GM23338 (cell line): ENCODE results near the gene ANO4.

Experiments used
- CREB1 ChIP-seq: fragments of 250-450 bp; sonication (Bioruptor Pico); IDR thresholded peaks from 2 replicates; pipeline ENCODE4 v1.5.0; 2020; ENCODE audit warnings: low read depth, mild to moderate bottlenecking, moderate library complexity
- EZH2 ChIP-seq: fragments of 200-600 bp; sonication (generic); IDR thresholded peaks from one replicate; pipeline ENCODE4 v1.8.0; 2017; ENCODE audit warnings: antibody characterized with exemption, mild to moderate bottlenecking, low read depth; ENCODE audit not compliant: unreplicated experiment
- EZH2phosphoT487 ChIP-seq: fragments of 200-600 bp; sonication (generic); IDR thresholded peaks from one replicate; pipeline ENCODE4 v1.8.1; 2018; ENCODE audit warnings: antibody characterized with exemption; ENCODE audit not compliant: unreplicated experiment
- JUNB ChIP-seq: IDR thresholded peaks from one replicate; pipeline ENCODE4 v1.6.1; 2016; ENCODE audit warnings: antibody characterized with exemption; ENCODE audit not compliant: unreplicated experiment
- POLR2AphosphoS5 ChIP-seq: IDR thresholded peaks from 2 replicates; pipeline ENCODE4 v1.6.1; 2016; ENCODE audit warnings: antibody characterized with exemption, low read depth
- ZNF114 ChIP-seq: fragments of 250-450 bp; sonication (Bioruptor Pico); IDR thresholded peaks from 2 replicates; pipeline ENCODE4 v1.5.0; 2020; ENCODE audit warnings: mild to moderate bottlenecking, moderate library complexity
- ZNF331 ChIP-seq: fragments of 250-450 bp; sonication (Bioruptor Pico); IDR thresholded peaks from 2 replicates; pipeline ENCODE4 v1.5.0; 2020; ENCODE audit warnings: low read depth, mild to moderate bottlenecking, moderate library complexity
- TF ChIP-seq, protein P1 (sequence below), 2 experiments: fragments of 200-600 bp in 1 of 2; sonication (generic) in 1 of 2; conservative IDR thresholded peaks; 2 replicates each; pipeline versions ENCODE4 v1.5.1 to v1.6.1; 2016 to 2017; ENCODE audit warnings: antibody characterized with exemption in 2 of 2, low read depth in 2 of 2, mild to moderate bottlenecking in 2 of 2, moderate library complexity in 1 of 2
- TF ChIP-seq, protein P2 (sequence below): IDR thresholded peaks from one replicate; pipeline ENCODE4 v1.6.1; 2018; ENCODE audit warnings: antibody characterized with exemption; ENCODE audit not compliant: unreplicated experiment
- TF ChIP-seq, protein P3 (sequence below): IDR thresholded peaks from 2 replicates; pipeline ENCODE4 v1.6.1; 2016; ENCODE audit warnings: antibody characterized with exemption

DNA sequence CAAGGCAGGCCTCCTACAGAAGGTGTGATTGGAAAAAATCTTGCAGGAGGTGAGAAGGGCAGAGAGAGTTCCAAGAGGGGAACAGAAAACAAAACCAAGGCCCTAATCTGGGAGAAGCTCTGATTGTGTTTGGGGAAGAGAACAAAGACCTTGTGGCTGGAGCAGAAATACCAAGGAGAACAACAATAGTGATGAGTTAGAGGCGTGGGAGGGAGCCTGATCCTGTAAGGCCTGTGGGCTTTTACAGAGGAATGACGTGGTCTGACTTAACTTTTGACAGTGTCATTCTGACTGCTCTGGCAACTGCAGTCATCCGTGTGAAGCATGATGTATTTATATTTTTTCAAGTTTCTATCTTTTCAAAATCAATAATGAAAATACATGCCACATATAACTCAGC, 200.6 kb downstream of the ANO4 start:
- TF ChIP-seq POLR2AphosphoS5 (no peak), JUNB (no peak), EZH2 (no peak), EZH2phosphoT487 (no peak), CREB1 (CRISPR knock-in tag) (no peak), ZNF114 (CRISPR knock-in tag) (no peak), ZNF331 (CRISPR knock-in tag) (no peak)
- TF ChIP-seq, protein P1, sequence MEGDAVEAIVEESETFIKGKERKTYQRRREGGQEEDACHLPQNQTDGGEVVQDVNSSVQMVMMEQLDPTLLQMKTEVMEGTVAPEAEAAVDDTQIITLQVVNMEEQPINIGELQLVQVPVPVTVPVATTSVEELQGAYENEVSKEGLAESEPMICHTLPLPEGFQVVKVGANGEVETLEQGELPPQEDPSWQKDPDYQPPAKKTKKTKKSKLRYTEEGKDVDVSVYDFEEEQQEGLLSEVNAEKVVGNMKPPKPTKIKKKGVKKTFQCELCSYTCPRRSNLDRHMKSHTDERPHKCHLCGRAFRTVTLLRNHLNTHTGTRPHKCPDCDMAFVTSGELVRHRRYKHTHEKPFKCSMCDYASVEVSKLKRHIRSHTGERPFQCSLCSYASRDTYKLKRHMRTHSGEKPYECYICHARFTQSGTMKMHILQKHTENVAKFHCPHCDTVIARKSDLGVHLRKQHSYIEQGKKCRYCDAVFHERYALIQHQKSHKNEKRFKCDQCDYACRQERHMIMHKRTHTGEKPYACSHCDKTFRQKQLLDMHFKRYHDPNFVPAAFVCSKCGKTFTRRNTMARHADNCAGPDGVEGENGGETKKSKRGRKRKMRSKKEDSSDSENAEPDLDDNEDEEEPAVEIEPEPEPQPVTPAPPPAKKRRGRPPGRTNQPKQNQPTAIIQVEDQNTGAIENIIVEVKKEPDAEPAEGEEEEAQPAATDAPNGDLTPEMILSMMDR (conservative IDR thresholded peaks at IDR 0.05; ENCODE audit: low read depth in 2 of 2), result no peak
- TF ChIP-seq, protein P2, sequence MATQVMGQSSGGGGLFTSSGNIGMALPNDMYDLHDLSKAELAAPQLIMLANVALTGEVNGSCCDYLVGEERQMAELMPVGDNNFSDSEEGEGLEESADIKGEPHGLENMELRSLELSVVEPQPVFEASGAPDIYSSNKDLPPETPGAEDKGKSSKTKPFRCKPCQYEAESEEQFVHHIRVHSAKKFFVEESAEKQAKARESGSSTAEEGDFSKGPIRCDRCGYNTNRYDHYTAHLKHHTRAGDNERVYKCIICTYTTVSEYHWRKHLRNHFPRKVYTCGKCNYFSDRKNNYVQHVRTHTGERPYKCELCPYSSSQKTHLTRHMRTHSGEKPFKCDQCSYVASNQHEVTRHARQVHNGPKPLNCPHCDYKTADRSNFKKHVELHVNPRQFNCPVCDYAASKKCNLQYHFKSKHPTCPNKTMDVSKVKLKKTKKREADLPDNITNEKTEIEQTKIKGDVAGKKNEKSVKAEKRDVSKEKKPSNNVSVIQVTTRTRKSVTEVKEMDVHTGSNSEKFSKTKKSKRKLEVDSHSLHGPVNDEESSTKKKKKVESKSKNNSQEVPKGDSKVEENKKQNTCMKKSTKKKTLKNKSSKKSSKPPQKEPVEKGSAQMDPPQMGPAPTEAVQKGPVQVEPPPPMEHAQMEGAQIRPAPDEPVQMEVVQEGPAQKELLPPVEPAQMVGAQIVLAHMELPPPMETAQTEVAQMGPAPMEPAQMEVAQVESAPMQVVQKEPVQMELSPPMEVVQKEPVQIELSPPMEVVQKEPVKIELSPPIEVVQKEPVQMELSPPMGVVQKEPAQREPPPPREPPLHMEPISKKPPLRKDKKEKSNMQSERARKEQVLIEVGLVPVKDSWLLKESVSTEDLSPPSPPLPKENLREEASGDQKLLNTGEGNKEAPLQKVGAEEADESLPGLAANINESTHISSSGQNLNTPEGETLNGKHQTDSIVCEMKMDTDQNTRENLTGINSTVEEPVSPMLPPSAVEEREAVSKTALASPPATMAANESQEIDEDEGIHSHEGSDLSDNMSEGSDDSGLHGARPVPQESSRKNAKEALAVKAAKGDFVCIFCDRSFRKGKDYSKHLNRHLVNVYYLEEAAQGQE, result no peak
- TF ChIP-seq, protein P3, sequence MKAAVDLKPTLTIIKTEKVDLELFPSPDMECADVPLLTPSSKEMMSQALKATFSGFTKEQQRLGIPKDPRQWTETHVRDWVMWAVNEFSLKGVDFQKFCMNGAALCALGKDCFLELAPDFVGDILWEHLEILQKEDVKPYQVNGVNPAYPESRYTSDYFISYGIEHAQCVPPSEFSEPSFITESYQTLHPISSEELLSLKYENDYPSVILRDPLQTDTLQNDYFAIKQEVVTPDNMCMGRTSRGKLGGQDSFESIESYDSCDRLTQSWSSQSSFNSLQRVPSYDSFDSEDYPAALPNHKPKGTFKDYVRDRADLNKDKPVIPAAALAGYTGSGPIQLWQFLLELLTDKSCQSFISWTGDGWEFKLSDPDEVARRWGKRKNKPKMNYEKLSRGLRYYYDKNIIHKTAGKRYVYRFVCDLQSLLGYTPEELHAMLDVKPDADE, result no peak
